Epidermal melanocyte (primary cell): ENCODE results near the gene BRAT1.

Experiments
- DNase-seq: peaks from one replicate; pipeline ENCODE4 v3.0.0; 2011; ENCODE audit warnings: low spot score; ENCODE audit not compliant: insufficient read length

The BRAT1 gene

DNA sequence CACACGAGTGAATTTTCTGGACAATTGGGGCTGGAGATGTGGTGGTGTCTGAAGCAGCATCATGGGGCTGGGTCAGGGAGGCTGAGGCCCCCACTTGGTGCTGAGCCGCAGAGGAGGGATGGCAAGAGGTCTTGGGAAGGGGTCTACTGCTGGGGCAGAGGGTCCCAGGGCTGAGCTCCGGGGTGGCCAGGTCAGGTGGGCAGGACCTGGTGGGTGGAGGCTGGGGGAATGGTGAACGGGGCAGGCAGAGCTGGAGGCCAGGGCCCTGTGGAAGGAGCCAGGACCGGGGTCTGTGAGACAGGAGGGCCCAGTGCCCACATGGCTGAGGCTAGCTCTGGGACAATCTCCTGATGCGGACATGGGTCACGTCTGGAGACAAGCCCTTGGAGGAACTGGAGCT, 56.1 kb downstream of the BRAT1 start:
- DNase-seq = no peak

DNA sequence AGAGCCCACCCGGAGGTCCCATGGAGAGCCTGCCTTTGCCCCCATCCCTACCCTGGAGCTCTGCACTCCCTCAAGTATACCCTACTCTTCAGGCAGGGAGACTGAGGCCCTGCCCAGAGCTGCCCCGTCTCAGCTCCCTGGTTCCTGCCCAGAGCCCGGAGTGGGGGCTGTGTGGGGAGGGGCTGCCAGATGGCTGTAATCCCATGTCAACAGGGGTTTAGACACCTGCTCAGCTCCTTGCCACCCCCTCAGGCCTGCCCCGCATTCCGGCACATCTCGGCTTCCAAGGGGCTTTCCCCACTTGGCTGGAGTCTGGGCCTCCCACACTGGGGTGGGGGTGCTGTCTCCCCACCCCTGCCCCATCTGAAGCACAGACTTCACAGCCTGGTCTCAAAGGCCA, 56.6 kb downstream of the BRAT1 start:
- no peak for DNase-seq

DNA sequence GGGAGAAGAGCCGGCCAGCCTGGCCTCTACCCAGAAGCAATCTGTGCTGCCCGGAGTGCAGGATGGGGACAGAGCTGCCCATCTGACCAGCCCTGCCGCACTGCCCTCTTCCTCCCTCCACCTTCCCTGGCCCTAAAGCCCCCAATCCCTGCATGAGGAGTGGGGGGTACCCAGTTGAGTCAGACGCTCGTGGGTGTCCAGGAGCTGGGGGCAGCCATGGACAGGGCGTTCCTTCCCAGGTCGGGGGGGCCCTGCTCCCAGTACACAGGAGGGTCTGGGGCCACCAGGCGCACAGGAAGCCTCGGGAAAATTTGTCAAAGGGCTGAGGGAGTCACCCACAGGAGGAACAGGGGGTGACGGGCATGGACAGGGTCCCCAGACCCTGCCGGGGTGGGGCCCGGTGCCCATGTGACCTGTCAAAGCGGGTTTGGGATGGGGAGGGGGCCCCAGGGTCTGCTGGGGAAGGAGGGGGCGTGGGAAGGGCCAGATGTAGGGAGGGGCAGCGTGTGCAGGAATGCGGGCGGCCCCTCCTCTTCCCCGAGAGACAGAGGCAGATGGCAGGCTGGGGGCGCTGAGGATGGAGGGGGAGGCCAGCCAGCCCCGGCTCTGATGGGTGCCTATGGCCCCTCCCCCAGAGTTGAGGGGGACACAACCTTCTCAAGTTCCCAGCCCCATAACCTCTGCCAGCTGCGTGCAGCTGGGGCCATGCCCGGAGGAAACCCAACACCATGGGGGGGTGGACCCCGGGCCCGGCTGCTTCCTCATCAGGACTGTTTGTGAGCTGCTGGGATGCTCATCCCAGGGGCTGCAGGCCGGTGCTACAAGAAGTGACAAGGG, 57.6 kb downstream of the BRAT1 start:
- DNase-seq = no peak

DNA sequence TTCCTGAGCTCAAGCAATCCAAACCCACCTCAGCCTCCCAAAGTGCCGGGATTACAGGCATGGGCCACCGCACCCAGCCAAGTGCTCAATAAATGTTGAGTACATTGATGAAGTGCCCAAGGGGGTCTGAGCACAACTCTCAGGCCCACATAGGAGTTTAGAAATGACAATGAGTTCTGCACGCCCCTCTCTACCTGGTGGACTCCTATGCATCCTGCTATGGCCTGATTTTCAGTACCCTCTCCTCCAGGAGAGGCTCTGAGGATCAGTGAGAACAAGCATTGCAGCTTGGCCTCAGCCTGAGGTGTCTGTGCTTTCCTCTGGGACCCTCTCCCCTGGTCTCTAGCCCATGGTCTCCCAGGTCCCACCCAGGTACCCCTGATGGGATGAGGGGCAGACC, 58.3 kb downstream of the BRAT1 start:
- DNase-seq = no peak

DNA sequence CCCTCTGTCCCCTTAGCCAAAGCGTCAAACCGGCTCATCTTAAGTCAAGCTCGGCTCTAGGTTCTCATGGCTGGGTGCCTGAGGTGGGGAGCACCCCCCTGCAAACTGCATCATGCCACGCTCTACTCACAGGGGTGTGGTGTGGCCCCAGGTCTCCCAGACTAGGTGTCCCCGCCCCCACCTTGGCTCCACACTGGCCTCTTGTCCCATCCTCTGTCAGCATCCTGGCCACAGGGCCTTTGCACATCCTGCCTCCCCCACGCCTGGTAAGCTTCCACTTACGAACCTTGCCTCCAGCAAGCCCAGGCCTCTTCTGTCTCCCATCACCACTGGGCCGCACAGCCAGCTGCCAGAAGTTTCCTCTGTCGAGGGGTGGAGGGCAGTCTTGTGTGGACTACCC, 58.9 kb downstream of the BRAT1 start:
- DNase-seq = no peak

DNA sequence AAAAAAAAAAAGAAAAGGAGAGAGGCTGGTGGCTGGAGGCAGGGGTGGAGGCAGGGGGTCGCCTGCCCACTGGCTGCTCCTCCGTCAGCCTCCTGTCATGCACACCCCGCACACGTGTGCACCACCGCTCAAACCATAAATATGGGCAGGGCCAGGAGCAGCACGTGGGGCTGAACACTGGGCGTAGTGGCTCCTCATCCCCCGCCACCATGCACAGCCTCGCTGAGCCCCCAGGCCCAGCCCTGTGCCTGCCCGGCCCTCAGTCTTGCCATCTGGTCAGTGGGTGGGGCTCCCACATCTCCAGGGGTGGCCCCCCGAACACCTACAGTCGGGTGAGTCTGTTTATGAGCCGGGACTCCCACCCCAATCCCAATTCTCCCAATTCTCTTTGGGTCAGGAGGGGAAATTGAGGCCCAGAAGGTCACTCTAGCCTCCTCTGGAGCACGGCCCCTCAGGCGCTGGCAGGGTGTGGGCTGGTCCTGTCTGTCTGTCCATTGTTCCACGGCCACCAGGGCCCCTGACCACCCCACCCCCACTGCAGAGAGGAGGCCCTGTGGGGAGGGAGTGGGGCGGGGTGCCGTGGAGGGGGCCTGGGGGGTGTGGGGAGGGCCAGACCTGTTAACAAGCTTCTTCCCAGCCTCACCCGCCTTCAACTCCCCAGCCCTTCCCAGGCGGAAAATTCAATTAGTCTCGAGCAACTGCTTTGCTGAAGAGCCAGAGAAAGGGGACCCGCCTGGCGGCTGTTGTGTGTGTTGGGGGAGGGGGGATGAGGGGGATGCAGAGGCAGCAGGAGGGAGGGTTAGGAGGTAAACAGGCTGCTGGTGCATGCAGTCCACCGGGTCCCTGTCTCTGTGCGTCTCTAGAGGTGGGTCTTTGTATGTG, 59.7 kb downstream of the BRAT1 start:
- DNase-seq = no peak

DNA sequence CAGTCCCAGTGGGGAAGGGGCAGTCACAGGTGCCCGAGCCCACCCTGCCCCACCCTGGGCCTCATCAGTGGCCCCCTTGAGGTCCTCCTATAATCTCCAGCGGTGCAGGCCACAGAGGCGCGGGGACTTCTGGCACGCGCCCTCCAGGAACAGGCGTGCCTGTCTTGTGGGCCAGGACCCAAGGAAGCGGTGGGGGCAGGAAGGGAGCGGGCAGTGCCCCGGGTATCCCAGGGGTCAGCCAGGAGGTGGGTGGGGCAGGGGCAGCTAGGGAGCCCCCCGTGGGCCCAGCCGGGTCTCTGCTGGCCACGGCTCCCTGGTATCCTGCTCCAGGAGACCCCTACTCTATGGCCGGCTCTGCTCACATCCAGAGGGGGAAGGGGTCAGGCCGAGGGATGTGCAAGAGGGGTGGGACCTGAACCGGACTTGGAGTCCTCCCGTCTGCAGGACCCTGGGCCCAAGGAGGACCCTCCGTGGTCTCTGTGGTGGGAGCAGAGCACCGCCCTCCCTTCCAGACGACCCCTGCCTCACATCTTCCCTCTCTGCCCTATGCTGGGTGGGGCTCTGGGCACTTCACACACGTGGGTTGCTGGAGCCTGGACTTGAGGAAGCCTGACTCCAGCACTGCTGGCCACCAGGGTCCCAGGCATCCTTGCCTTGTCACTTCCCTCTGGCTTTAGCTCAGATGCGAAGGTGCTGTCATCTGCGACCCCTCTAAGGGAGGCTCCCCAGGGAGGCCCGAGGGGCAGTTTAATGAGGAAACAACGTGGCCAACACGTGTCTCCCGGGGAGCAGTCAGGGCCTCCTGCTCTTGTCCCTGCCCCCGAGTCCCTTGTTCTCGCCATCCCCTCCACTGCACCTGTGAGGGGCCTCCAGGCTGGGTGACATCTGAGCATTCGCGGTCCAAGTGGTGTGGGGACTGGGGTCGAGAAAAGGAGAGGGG, 60.9 kb downstream of the BRAT1 start:
- no peak for DNase-seq

DNA sequence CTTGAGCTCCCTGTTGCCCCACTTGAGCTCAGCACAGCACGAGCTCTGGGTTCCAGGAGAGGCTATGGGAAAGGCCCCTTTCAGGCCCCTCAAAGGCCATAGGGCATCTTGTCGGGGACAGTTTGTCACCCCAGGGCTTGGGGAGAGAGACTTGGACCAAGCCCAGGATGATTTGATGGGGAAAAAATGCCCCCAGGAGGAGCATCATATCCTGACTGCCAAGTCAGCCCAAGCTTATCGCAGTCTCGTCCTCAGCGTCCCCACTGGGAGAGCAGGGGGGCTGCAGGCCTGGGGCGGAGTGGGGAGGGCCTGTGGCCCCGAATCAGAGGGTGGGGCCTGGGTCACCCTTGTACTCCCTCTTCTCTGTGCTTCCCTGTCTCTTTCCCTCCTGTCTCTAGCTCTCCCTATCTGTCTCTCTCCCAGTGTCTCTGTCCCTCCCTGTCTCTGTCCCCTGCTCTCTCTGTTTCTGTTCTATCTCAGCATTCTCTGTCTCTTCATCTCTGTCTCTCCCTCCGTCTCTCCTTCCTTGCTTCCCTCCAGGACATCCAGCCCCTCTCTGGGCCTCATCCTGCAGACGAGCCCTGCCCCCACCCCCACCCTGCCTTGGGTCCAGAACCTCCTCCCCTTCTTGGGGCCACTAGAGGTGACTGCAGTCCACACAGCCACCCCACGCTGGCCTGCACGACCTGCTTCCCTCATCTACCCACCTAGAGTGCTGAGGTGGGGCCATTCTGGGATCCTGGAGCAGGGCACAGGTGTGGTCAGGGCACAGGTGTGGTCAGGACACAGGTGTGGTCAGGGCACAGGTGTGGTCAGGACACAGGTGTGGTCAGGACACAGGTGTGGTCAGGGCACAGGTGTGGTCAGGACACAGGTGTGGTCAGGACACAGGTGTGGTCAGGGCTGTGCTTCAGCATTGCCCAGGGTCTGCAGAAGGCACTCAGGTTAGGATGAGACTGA, 61.8 kb downstream of the BRAT1 start:
- DNase-seq = no peak

DNA sequence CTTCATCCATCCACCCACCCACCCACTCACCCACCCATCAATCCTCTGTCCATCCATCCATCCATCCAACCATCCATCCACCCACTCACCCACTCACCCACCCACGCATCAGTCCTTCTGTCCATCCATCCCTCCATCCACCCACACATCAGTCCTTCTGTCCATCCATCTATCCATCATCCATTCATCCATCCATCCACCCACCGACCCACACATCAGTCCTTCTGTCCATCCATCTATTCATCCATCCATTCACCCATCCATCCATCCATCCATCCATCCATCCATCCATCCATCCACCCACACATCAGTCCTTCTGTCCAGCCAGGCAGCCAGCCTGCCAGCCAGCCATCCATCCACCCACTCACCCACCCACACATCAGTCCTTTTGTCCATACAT, 63.3 kb downstream of the BRAT1 start:
- no peak for DNase-seq

DNA sequence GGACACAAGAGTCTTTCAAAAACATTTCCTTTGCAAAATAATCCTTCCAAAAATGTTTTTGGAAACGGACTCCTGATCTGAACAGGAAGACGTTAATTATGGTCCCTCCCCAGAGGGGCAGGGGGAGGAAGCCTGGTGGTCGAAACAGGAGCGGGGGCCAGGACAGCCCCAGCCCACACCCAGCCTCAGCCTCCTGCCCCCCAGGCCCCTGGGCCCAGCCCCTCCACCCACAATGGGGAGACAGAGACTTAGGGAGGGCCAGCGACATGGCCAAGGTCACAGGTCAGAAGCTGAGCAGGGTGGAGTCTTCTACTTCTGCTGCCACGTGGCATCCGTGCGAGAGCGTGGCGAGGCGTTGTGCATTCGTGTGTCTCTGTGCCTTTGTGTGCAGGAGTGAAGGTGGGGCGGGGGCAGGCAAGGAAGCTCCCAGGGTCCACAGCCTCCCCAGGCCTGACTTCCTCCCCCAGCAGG, 65.1 kb downstream of the BRAT1 start:
- DNase-seq = no peak

DNA sequence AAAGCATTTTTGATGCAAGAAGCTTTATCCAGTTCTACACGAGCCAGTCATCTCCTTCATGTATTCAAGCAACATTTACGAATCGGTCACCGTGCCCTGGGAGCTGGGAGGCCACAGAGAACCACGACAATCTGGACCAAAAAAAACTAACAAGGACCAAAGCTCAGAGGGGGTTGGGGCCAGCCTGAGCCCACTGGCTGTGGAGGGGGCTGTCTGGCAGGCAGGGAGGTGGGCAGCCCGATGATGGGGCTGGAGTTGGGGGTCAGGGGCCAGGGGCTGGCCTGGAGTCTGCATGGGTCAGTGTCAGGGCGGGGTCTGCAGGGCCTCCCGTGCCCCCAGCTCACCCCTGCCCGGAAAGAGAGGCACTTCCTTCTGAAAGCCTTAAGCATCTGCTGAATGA, 66.6 kb downstream of the BRAT1 start:
- DNase-seq = no peak

DNA sequence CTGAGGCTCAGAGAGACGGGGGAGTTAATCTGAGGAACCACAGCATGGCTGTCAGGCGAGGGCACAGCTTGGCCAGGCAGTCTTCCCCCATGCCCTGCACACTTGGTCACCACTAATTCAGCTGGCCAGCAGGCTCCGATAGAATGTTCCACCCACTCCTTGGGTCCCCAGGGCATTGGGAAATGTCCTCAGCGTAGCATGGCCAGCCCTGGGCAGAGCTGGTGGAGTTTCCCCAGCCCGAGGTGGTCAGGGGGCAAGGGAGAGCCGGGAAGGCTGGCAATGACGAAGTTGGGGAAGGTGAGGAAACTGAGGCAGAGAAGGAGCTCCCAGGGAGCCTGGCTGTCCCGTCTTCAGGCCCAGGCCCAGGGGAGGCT, 67.1 kb downstream of the BRAT1 start:
- DNase-seq = no peak
